Astrocyte of the spinal cord (primary cell): Measurements from ENCODE around the gene SWAP70.

Experiments
- DNase-seq: peaks from one replicate; pipeline ENCODE4 v3.0.0; 2011; ENCODE audit warnings: low read depth, low spot score
- H3K4me3 ChIP-seq: 2 replicates; pipeline ENCODE4 v1.5.1; 2011; ENCODE audit warnings: low read depth, mild to moderate bottlenecking, low read length, moderate library complexity
- CTCF ChIP-seq: IDR thresholded peaks from 2 replicates; pipeline ENCODE4 v1.5.1; 2012; ENCODE audit warnings: low read depth, mild to moderate bottlenecking, low read length, inconsistent platforms
- in situ Hi-C: cut with HindIII; loops from 2 replicates; pipeline ENCODE4 v1.10.0; 2017; ENCODE audit warnings: low sequenced_read_pairs

The SWAP70 gene

GRCh38 chr11:9717719-9718118 is 53.8 kb downstream of the SWAP70 start:
- no peak overlapping the region for H3K4me3 ChIP-seq
- no peak for TF ChIP-seq CTCF
- in situ Hi-C loops: no loop called here
- no peak for DNase-seq

DNA sequence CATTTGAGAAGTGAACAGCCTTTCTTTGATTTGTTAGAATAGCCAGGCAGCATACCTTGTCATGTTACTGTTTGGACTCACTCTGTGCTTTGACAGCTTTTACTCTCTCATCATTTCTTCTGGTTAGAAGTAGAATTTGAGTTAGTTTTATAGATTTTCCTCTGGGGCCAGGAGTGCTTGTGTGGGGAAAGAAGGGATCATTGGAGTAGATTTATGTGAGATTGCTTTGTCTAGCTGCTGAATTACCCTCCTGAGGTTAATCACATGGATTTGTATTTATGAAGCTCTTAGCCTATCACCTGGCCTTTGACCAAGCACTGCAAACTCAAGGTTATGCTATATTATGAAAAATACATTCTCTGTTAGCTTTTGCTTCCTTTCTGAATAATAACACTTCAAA is 54.3 kb downstream of the SWAP70 start:
- in situ Hi-C loops: no loop called here

DNA sequence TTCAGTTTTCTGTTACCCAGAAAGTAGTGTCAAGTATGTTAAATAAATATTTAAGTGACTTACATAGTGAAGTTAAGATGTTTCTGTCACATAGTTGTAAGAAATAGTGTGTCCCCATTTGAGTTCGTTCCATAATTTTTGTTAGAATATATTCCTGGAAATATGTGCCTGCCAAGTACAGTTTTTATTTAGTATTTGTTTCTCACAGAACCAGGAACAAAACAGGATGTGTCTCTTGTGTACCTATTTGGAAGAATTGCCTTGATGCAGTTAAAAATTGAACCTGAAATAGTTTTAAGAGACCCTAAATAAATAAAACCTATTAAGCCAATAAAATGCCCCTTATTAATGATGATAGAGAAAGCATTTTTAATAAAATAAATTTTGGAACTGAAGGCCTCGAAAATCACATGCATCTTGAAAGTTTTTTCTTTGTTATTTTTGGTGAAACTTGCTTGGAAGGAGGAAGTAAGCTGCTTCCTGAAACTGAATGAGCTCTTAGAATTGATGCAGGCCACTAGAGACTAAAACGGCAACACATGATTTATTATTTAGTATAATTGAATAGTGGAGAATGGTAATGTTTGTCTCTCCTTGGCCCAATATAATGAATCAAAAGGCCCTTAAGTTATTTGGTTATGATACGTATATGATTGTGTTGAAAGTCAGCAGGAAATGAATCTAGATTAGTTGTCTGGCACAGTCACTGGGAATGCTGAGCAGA is 55.9 kb downstream of the SWAP70 start:
- DNase-seq: no peak
- no peak overlapping the region for H3K4me3 ChIP-seq
- no peak for TF ChIP-seq CTCF
- in situ Hi-C loops: no loop called here

More for the DNA sequence above, 54.3 kb downstream of the SWAP70 start:
- no peak for TF ChIP-seq CTCF
- DNase-seq: no peak
- H3K4me3 ChIP-seq: no peak overlapping the region

GRCh38 chr11:9720290-9720630 is 56.4 kb downstream of the SWAP70 start:
- TF ChIP-seq CTCF: no peak
- no peak for DNase-seq
- in situ Hi-C loops: no loop called here
- no peak overlapping the region for H3K4me3 ChIP-seq

- no peak for DNase-seq
- in situ Hi-C loops: no loop called here
Measured at GRCh38 chr11:9722023-9722422, 58.1 kb downstream of the SWAP70 start.

GRCh38 chr11:9722893-9723292 is 59.0 kb downstream of the SWAP70 start:
- no peak overlapping the region for H3K4me3 ChIP-seq
- no peak for DNase-seq
- TF ChIP-seq CTCF: no peak
- in situ Hi-C loops: no loop called here

More at GRCh38 chr11:9722023-9722422, 58.1 kb downstream of the SWAP70 start:
- no peak overlapping the region for H3K4me3 ChIP-seq
- no peak for TF ChIP-seq CTCF
